Tracheal epithelial cell (primary cell): ENCODE results near the gene OR52A5. TPM values are rescaled to one million over a fixed set of nuclear protein-coding genes. Genes with fewer than 3 reads are reported as not detected.

Source experiments
- total RNA-seq: library from RNA; depleted of rRNA; stranded (reverse); fragments of >200 nt; gene quantifications from 2 replicates; pipeline ENCODE4 v1.2.1, GENCODE V29; 2014

Gene OR52A5
- not detected in 2 replicates for total RNA-seq

DNA sequence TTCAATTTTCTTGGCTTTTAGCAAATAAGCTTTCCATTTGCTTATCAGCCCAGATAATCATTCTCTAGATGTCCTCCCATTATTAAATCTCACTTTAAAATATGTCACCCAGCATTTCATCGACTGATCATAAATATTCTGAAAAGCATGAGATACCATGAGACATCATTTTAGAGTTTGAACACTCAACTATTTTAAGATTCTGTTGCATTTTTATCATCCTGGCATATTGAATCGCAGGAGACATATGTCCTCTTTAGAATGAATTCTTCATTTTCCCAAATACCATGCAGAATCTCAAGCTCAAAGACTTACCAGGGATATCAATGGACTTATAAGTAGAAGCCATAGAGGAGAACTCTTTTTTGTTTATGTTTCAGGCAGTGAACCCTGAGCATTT is at the start of gene OR52A5:
Gene OR52A5 (minus strand): TSS at position 361 of the 400 bp plus-strand sequence. CDS start 5,714 bp downstream, outside the sequence.

DNA sequence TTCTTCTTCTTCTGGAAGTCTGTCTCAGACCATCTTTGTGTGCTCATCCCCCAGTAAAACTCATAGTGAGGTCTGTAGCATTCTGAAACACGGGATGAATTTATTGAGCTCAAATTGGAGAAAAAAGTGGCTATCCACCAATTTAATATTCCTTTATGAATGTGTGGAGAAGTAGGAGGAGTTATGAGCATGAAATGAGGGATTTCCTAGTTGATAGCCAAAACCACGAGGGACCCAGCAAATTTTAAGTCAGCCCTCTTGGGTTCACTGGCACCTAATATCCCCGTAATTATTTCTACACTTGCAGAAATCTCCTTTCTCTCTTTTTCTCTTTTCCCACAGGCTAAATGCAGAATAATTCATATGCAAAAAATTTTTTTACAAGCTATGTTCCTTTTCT is 16.5 kb upstream of the OR52A5 start, which contains the start of gene OR52A1:
Gene OR52A1 (minus strand): TSS at position 101 of the 400 bp plus-strand sequence. CDS start 2,388 bp downstream, outside the sequence.

Other genes starting within 250 kb of the OR52A5 start
- gene OR51A7, start 234.6 kb downstream of the OR52A5 start, total RNA-seq: not detected in 2 replicates
- gene OR51G2, start 219.0 kb downstream of the OR52A5 start, total RNA-seq: not detected in 2 replicates
- not detected in 2 replicates for gene OR51G1, start 214.0 kb downstream of the OR52A5 start, total RNA-seq
- gene OR51A4, start 190.8 kb downstream of the OR52A5 start, total RNA-seq: not detected in 2 replicates
- not detected in 2 replicates for gene OR51A2, start 182.6 kb downstream of the OR52A5 start, total RNA-seq
- not detected in 2 replicates for gene OR51L1, start 143.5 kb downstream of the OR52A5 start, total RNA-seq
- gene OR52J3, start 91.8 kb downstream of the OR52A5 start, total RNA-seq: not detected in 2 replicates
- not detected in 2 replicates for gene OR52E2, start 78.7 kb downstream of the OR52A5 start, total RNA-seq
- not detected in 2 replicates for gene OR52E1, start 68.8 kb downstream of the OR52A5 start, total RNA-seq
- gene OR52A1, start 16.4 kb upstream of the OR52A5 start, total RNA-seq: under 0.01 TPM in 1 of 2 replicates, not detected in the other
- gene OR51V1, start 62.3 kb upstream of the OR52A5 start, total RNA-seq: not detected in 2 replicates
- not detected in 2 replicates for gene HBB, start 88.7 kb upstream of the OR52A5 start, total RNA-seq
- not detected in 2 replicates for gene HBD, start 96.1 kb upstream of the OR52A5 start, total RNA-seq
- not detected in 2 replicates for gene HBG1, start 111.5 kb upstream of the OR52A5 start, total RNA-seq
- not detected in 2 replicates for gene HBG2, start 116.4 kb upstream of the OR52A5 start, total RNA-seq
- not detected in 2 replicates for gene HBE1, start 131.6 kb upstream of the OR52A5 start, total RNA-seq
- gene OR51B4, start 163.6 kb upstream of the OR52A5 start, total RNA-seq: not detected in 2 replicates
- not detected in 2 replicates for gene OR51B2, start 185.9 kb upstream of the OR52A5 start, total RNA-seq
- not detected in 2 replicates for gene OR51B5, start 205.2 kb upstream of the OR52A5 start, total RNA-seq
- not detected in 2 replicates for gene OR51B6, start 213.2 kb upstream of the OR52A5 start, total RNA-seq
- not detected in 2 replicates for gene OR51M1, start 245.5 kb upstream of the OR52A5 start, total RNA-seq